Embryonic facial prominence (tissue), 1 donor: ENCODE measurements around the gene COL6A2.
"Not testable (repeated sequence)": the region's sequence is repeated elsewhere in the genome, so short reads cannot be mapped to it uniquely, and the experiment has no call there.

Source experiments
- DNase-seq: peaks from one replicate; pipeline ENCODE4 v3.0.0-alpha.2; 2016; ENCODE audit errors: extremely low spot score

Gene COL6A2

DNA sequence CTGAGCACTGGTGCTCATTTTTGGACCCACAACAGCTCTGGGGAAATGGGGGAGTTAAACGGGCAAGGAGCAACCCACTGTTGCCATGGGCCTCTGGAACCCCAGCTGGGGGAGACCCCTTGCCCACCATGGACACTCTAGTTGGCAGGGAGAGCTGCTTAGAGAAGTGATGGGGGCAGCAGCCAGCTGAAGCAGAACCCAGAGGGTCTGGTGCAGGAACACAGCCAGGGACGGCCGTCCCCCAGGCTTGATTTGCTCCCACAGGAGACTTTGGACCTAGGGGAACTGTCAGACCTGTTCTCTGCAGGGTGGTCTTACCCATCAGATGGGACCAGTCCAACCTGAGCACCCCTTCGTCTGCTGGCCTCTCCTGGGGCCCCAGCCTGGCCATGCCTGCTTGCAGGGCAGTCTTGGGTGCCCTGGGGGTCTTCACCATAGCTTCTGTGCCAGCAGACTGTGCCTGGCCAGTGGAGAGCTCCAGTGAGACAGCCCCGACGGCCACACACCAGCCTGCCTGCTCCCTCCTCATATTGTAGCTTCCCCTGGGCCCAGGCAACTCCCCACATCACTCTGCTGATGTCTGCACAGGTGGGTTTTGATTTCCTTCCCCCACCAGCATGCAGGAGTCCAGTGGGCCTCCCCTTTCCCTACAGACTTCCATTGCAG, 75.1 kb downstream of the COL6A2 start:
- DNase-seq, result no peak

- no peak for DNase-seq
Measured at GRCh38 chr21:46173573-46173972, 75.7 kb downstream of the COL6A2 start.

- DNase-seq, result not testable (repeated sequence)
Measured at GRCh38 chr21:46176443-46177129, 78.7 kb downstream of the COL6A2 start.

GRCh38 chr21:46178961-46179360, 81.0 kb downstream of the COL6A2 start:
- DNase-seq, result no peak
